Subcutaneous preadipocyte (primary cell): ENCODE results near the gene MIDN. TPM values are rescaled to one million over a fixed set of nuclear protein-coding genes. Genes with fewer than 3 reads are reported as not detected.

Experiments used
- total RNA-seq: library from RNA; depleted of rRNA; stranded (reverse); fragments of >200 nt; gene quantifications from 2 replicates; pipeline ENCODE4 v1.2.3, GENCODE V29; 2012

MIDN gene
- 15.8 and 21.9 TPM in 2 replicates for total RNA-seq

DNA sequence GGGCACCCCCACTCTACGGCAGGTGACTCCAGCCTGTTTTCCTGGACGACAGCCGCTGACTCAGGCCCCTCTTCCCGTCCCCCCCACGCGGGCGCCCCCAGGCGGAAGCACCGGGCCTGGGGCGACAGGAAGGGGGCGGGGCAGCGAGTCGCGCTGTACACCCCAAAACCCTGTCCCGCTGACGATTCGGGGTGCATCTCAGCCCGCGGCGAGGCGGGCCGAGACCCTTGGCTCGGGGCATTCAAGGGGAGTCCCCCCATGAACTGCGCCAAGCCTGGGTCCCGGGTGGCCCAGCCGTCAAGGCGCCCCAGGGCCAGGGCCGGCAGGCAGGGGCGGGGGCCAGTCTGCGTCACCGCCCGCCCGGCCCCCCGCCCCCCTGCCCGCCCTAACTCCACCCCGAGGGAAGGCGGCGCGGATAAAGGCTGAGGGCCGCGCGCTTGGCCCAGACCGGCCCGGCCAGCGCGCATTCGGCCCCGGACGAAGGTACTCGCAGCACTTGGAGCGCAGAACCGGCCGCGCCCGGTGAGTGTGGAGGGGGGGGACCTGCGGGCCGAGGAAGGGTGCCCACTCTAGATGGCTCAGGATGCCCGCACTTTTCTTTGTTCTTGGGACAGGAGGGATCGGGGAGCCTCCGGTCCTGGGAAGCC lies at the start of gene MIDN:
Gene MIDN (plus strand): TSS at position 445 of the 647 bp plus-strand sequence. CDS start 1,714 bp downstream, outside the sequence.

DNA sequence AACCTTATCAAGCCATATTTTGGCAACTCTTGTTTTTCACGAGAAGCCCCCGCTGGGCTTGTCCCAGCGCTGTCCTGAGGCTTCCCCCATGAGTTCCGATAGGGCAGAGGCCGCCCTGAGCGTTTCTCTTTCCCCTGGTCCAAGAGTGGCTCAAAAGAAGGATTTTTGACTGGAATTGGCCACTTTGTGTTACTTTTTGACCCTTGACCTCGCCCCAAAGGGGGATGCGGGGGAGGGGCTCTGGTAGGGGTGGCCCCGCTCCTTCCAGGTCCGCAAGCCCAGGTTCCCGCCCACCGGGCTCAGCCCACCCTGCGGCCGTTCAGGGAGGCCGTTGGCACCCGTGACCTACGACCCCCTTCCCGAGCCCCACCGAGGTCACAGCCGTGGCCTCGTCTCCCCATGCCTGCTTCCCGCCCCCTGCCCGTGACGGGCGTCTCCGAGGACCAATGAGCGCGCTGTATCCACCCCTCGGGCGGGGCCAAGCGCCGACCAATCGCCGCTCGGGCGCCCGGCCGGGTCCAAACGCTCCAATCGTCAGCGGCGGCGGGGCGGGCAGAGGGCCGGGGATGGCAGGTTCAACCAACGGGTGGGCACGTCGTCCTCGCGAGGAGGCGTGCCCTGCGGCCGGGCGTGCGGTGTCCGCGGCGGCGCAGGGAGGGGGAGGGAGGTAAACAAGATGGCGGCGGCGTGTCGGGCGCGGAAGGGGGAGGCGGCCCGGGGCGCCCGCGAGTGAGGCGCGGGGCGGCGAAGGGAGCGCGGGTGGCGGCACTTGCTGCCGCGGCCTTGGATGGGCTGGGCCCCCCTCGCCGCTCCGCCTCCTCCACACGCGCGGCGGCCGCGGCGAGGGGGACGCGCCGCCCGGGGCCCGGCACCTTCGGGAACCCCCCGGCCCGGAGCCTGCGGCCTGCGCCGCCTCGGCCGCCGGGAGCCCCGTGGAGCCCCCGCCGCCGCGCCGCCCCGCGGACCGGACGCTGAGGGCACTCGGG lies 43.0 kb upstream of the MIDN start, which contains the start of gene STK11:
Gene STK11 (plus strand): TSS at position 665 of the 986 bp plus-strand sequence. CDS start 1,136 bp downstream, outside the sequence.

DNA sequence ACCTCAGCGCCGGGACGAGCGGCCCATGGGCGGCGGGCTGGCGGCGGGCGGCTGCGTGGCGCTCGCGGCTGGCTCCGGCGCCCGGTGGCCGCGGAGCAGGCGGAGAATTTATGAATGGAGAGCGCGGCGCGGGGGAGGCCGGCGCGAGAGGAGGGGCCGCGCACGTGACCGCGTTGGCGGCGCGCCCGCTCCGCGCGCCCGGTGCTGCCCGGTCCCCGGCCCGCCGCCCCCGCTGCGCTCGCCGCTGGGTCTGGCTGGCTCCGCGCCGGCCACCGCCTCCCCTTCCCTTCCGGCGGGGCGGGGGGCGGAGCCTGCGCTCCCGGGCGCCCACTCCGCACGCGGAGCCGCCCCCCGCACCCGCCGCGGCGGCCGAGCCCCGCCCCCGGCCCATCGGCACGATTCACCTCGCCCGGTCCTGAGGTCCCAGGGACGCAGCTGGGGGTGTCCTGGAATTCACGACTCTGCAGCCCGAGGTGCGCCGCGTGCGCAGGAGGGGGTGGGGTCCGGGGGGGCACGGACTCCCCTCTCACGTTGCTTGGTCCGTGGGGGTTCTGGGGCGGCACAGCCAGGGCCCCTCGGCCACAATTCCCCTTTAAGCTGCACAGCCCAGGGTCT lies 10.5 kb upstream of the MIDN start, which contains the start of gene CBARP:
Gene CBARP (minus strand): TSS at position 252 of the 615 bp plus-strand sequence. CDS start 1,905 bp downstream, outside the sequence.

DNA sequence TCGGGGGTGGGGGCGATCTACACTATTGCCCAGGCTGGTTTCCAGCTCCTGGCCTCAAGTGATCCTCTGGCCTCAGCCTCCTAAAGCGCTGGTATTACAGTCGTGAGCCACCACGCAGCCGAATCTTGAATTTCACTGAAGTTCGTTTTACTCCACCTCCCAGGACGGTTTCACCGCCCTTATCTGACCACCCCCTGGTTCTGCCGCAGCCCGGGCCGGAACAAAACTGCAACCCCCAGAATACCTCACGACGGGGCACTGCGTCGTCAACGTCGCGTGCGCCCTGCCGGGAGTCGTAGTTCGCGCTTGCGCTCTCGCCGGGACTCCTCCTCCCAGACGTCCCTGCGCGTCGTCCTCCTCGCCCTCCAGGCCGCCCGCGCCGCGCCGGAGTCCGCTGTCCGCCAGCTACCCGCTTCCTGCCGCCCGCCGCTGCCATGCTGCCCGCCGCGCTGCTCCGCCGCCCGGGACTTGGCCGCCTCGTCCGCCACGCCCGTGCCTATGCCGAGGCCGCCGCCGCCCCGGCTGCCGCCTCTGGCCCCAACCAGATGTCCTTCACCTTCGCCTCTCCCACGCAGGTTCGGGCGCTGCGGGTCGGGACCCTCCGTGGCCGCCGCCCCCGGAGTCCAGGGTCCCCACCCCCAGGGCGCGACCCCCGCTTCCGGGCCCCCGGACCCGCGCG lies 6.8 kb upstream of the MIDN start, which contains the start of gene ATP5F1D:
Gene ATP5F1D (plus strand): TSS at position 335 of the 679 bp plus-strand sequence. CDS start 100 bp downstream, at position 435.

DNA sequence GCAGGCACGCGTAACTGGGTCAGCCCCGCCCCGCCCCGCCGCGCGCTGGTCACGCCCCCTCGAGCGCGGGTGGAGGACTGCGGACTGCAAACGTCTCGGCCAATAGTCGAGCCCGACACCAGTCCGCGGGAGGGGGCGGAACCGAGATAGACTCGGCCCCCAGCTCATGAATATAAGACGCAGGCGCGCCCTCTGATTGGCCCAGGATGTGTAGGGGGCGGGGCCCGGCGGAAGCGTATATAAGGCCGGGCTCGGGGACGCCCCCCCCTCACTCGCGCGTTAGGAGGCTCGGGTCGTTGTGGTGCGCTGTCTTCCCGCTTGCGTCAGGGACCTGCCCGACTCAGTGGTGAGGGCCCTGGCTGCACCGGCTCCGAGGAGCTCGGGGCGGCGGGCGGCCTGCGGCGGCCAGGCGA lies 20.7 kb downstream of the MIDN start, which contains the start of gene CIRBP:
Gene CIRBP (plus strand): TSS at position 268 of the 413 bp plus-strand sequence. CDS start 1,602 bp downstream, outside the sequence.

DNA sequence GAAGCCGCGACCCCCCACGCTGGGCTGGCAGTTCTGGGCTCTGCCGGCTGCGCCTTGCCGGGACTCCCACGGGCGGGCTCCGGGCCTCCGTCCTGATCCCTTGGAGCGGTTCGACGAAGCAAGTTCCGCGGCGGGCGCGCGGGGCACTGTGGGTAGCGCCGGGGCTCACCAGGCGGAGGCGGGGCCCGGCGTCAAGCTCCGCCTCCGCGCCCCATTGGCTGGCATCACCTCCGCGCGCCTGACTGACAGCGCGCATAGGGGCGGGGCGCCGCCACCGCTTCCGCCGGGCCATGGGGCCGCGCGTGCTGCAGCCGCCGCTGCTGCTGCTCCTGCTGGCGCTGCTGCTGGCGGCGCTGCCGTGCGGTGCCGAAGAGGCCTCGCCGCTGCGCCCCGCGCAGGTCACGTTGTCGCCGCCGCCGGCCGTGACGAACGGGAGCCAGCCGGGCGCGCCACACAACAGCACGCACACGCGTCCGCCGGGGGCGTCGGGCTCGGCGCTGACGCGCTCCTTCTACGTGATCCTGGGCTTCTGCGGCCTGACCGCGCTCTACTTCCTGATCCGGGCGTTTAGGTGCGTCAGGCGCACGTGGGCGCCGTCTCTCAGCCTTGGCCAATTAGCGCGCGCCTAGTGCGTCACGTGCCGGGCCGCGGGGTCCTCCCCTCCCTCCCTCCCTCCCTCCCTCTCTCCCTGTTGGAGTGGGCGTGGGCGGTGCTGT lies 27.0 kb downstream of the MIDN start, which contains the start of gene FAM174C:
Gene FAM174C (plus strand): TSS at position 271 of the 716 bp plus-strand sequence. CDS start 20 bp downstream, at position 291.

DNA sequence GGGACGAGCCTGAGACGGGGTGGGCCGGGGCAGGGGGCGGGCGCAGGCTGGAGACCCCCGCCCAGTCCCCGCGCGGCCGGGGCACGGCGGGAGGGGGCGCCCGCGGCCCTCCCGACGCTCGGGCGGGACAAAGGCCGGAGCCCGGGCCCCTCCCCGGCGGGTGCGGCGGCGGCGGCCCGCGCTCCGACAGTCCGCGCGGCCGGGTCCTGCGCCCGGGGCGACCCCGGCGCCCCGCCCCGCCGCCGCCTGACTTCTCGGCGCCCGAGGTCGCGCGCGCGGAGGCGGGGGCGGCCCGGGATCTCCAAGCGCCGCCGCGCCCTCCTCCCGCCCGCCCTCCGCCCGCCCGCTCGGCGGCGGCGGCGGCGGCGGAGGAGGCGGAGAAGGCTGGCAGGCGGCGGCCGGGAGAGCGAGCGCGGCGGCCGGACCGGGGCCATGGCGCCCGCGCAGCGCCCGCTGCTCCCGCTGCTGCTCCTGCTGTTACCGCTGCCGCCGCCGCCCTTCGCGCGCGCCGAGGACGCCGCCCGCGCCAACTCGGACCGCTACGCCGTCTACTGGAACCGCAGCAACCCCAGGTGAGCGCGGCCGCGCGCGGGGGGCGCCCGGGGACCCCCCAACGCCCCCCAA lies 37.5 kb downstream of the MIDN start, which contains the start of gene EFNA2:
Gene EFNA2 (plus strand): TSS at position 137 of the 624 bp plus-strand sequence. CDS start 296 bp downstream, at position 433.

Other genes with a start within 250 kb of the MIDN start
- under 0.01 and 0.20 TPM in 2 replicates for gene GRIN3B, start 248.2 kb upstream of the MIDN start, total RNA-seq
- 68.3 and 80.5 TPM in 2 replicates for gene TMEM259, start 227.5 kb upstream of the MIDN start, total RNA-seq
- gene RNU6-2, start 227.1 kb upstream of the MIDN start, total RNA-seq, result not detected in 2 replicates
- gene CNN2, start 222.0 kb upstream of the MIDN start, total RNA-seq, result 122 and 131 TPM in 2 replicates
- 4.0 and 4.3 TPM in 2 replicates for gene ABCA7, start 208.5 kb upstream of the MIDN start, total RNA-seq
- gene ARHGAP45, start 181.4 kb upstream of the MIDN start, total RNA-seq, result 0.78 and 1.5 TPM in 2 replicates
- gene POLR2E, start 153.2 kb upstream of the MIDN start, total RNA-seq, result 84.5 and 113 TPM in 2 replicates
- gene GPX4, start 144.6 kb upstream of the MIDN start, total RNA-seq, result 326 and 402 TPM in 2 replicates
- gene SBNO2, start 74.3 kb upstream of the MIDN start, total RNA-seq, result 44.4 and 46.3 TPM in 2 replicates
- gene STK11, start 42.8 kb upstream of the MIDN start, total RNA-seq, result 58.4 and 85.0 TPM in 2 replicates
- 2.9 and 4.7 TPM in 2 replicates for gene CBARP, start 10.6 kb upstream of the MIDN start, total RNA-seq
- gene ATP5F1D, start 6.8 kb upstream of the MIDN start, total RNA-seq, result 25.4 and 32.7 TPM in 2 replicates
- 99.2 and 106 TPM in 2 replicates for gene CIRBP, start 20.7 kb downstream of the MIDN start, total RNA-seq
- 28.9 and 36.4 TPM in 2 replicates for gene FAM174C, start 26.9 kb downstream of the MIDN start, total RNA-seq
- gene EFNA2, start 37.3 kb downstream of the MIDN start, total RNA-seq, result not detected in 2 replicates
- 57.5 and 71.7 TPM in 2 replicates for gene NDUFS7, start 135.3 kb downstream of the MIDN start, total RNA-seq
- 23.9 and 42.6 TPM in 2 replicates for gene GAMT, start 153.0 kb downstream of the MIDN start, total RNA-seq
- gene DAZAP1, start 159.0 kb downstream of the MIDN start, total RNA-seq, result 49.6 and 88.9 TPM in 2 replicates
- 481 and 668 TPM in 2 replicates for gene RPS15, start 189.8 kb downstream of the MIDN start, total RNA-seq
- gene APC2, start 201.5 kb downstream of the MIDN start, total RNA-seq, result under 0.01 and 0.37 TPM in 2 replicates
- 19.1 and 27.8 TPM in 2 replicates for gene C19orf25, start 230.6 kb downstream of the MIDN start, total RNA-seq
- 0.78 and 1.8 TPM in 2 replicates for gene PCSK4, start 241.8 kb downstream of the MIDN start, total RNA-seq
- gene REEP6, start 242.6 kb downstream of the MIDN start, total RNA-seq, result 1.2 and 2.6 TPM in 2 replicates